ENCODE data around the gene SLC66A2.

Gene SLC66A2

GRCh38 chr18:79939096-79939495, 12.4 kb downstream of the SLC66A2 start:
- Histone ChIP-seq H3K9ac (ENCODE audit: low read depth, low read length, poor library complexity, severe bottlenecking) (no peak overlapping the region), H3K4me1 (ENCODE audit: insufficient read depth, low read length, poor library complexity, severe bottlenecking) (no peaks in the 10 kb centered on the region), H3K36me3 (ENCODE audit: insufficient read depth, low read length) (peaks cover 46% of the 10 kb centered on the region; the same call in 1 of the 2 replicates), H3K27me3 (ENCODE audit: insufficient read depth, low read length, poor library complexity, severe bottlenecking) (no peaks in the 10 kb centered on the region), H3F3A (ENCODE audit: low read depth) (no peaks in the 10 kb centered on the region), H3K9me2 (replicated peaks; ENCODE audit: low read depth, low read length) (no peaks in the 10 kb centered on the region), H3K4me3 (ENCODE audit: low read length, poor library complexity, severe bottlenecking) (no peak overlapping the region), H2AFZ (ENCODE audit: low read length) (no peak overlapping the region), H3K79me2 (ENCODE audit: insufficient read depth, low read length) (peaks cover 44% of the 10 kb centered on the region; the same call in 1 of the 2 replicates), H3K4me2 (ENCODE audit: low read depth, low read length, poor library complexity, severe bottlenecking) (no peak overlapping the region), H4K20me1 (ENCODE audit: insufficient read depth, low read length, poor library complexity, severe bottlenecking) (no peaks in the 10 kb centered on the region), H3K9me3 (ENCODE audit: insufficient read depth, low read depth, low read length) (no peaks in the 10 kb centered on the region)
- TF ChIP-seq EZH2phosphoT487 (IDR thresholded peaks at IDR 0.05; ENCODE audit: borderline replicate concordance), result no peak
- no peak for TF ChIP-seq CTCF (conservative IDR thresholded peaks at IDR 0.05; ENCODE audit: low read length)

GRCh38 chr18:79938196-79938595, 13.3 kb downstream of the SLC66A2 start:
- Histone ChIP-seq H3K27me3 (ENCODE audit: insufficient read depth, low read length, poor library complexity, severe bottlenecking) (no peaks in the 10 kb centered on the region), H3K4me2 (ENCODE audit: low read depth, low read length, poor library complexity, severe bottlenecking) (no peak overlapping the region), H3F3A (ENCODE audit: low read depth) (no peaks in the 10 kb centered on the region), H3K9ac (ENCODE audit: low read depth, low read length, poor library complexity, severe bottlenecking) (no peak overlapping the region), H3K79me2 (ENCODE audit: insufficient read depth, low read length) (peaks cover 45% of the 10 kb centered on the region; the same call in 1 of the 2 replicates), H4K20me1 (ENCODE audit: insufficient read depth, low read length, poor library complexity, severe bottlenecking) (no peaks in the 10 kb centered on the region), H3K4me3 (ENCODE audit: low read length, poor library complexity, severe bottlenecking) (no peak overlapping the region), H3K36me3 (ENCODE audit: insufficient read depth, low read length) (peaks cover 51% of the 10 kb centered on the region; the same call in 1 of the 2 replicates), H3K4me1 (ENCODE audit: insufficient read depth, low read length, poor library complexity, severe bottlenecking) (no peaks in the 10 kb centered on the region), H3K9me2 (replicated peaks; ENCODE audit: low read depth, low read length) (no peaks in the 10 kb centered on the region), H3K9me3 (ENCODE audit: insufficient read depth, low read depth, low read length) (no peaks in the 10 kb centered on the region), H2AFZ (ENCODE audit: low read length) (no peak overlapping the region)
- TF ChIP-seq EZH2phosphoT487 (IDR thresholded peaks at IDR 0.05; ENCODE audit: borderline replicate concordance) (no peak), CTCF (conservative IDR thresholded peaks at IDR 0.05; ENCODE audit: low read length) (no peak)

GRCh38 chr18:79937103-79937860, 14.2 kb downstream of the SLC66A2 start:
- Histone ChIP-seq H3K9me2 (replicated peaks; ENCODE audit: low read depth, low read length) (no peaks in the 10 kb centered on the region), H4K20me1 (ENCODE audit: insufficient read depth, low read length, poor library complexity, severe bottlenecking) (no peaks in the 10 kb centered on the region), H3K4me2 (ENCODE audit: low read depth, low read length, poor library complexity, severe bottlenecking) (no peak overlapping the region), H3K9me3 (ENCODE audit: insufficient read depth, low read depth, low read length) (0 out of 2 replicates have a peak, but pooled peaks cover 2% of the 10 kb centered on the region), H3K4me3 (ENCODE audit: low read length, poor library complexity, severe bottlenecking) (no peak overlapping the region), H3K36me3 (ENCODE audit: insufficient read depth, low read length) (peaks cover 52% of the 10 kb centered on the region; the same call in 1 of the 2 replicates), H3K9ac (ENCODE audit: low read depth, low read length, poor library complexity, severe bottlenecking) (no peak overlapping the region), H3F3A (ENCODE audit: low read depth) (no peaks in the 10 kb centered on the region), H3K79me2 (ENCODE audit: insufficient read depth, low read length) (peaks cover 45% of the 10 kb centered on the region; the same call in 1 of the 2 replicates), H2AFZ (ENCODE audit: low read length) (no peak overlapping the region), H3K4me1 (ENCODE audit: insufficient read depth, low read length, poor library complexity, severe bottlenecking) (no peaks in the 10 kb centered on the region), H3K27me3 (ENCODE audit: insufficient read depth, low read length, poor library complexity, severe bottlenecking) (no peaks in the 10 kb centered on the region)
- no peak for TF ChIP-seq EZH2phosphoT487 (IDR thresholded peaks at IDR 0.05; ENCODE audit: borderline replicate concordance)
- TF ChIP-seq CTCF (conservative IDR thresholded peaks at IDR 0.05; ENCODE audit: low read length), result no peak
